ENCODE data around the gene NUP43. TPM values are rescaled to one million over a fixed set of nuclear protein-coding genes. Genes with fewer than 3 reads are reported as not detected.

Gene NUP43, protein sequence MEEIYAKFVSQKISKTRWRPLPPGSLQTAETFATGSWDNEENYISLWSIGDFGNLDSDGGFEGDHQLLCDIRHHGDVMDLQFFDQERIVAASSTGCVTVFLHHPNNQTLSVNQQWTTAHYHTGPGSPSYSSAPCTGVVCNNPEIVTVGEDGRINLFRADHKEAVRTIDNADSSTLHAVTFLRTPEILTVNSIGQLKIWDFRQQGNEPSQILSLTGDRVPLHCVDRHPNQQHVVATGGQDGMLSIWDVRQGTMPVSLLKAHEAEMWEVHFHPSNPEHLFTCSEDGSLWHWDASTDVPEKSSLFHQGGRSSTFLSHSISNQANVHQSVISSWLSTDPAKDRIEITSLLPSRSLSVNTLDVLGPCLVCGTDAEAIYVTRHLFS
- 60.5 and 75.5 TPM in 2 replicates for total RNA-seq (2013; cell fraction: nucleolus; rRNA removed)
- total RNA-seq (2014; rRNA removed) (25.9 and 29.5 TPM in 2 replicates), total RNA-seq (2014; rRNA removed; fragmentation: Illumina TruSeq; extraction: Trizol) (31.9 and 32.2 TPM in 2 replicates), total RNA-seq (2021) (34.8 and 44.5 TPM in 2 replicates), polyA plus RNA-seq (2011; rRNA removed) (54.2 and 67.5 TPM in 2 replicates), polyA plus RNA-seq (2014; fragmentation: Illumina TruSeq; extraction: Trizol) (29.6 and 36.2 TPM in 2 replicates), polyA plus RNA-seq (2014; fragmentation: Nextera tagmentation; extraction: Ambion mirVana) (10 to 100 TPM in 1 of 2 experiments, 1 to 10 TPM in 1; 8.9 to 10.4 TPM), polyA plus RNA-seq (2014; rRNA removed) (23.2 and 26.6 TPM in 2 replicates), polyA plus RNA-seq (2016; fragmentation: Nextera tagmentation; extraction: Ambion mirVana) (10 to 100 TPM; 21.8 to 28.8 TPM), polyA minus RNA-seq (2011; rRNA and poly(A)+ RNA removed) (84.3 and 161 TPM in 2 replicates), Bru-seq, nascent RNA (percentile 76 among the genes with signal in this experiment), BruChase-seq, experiment 1, labeled RNA remaining after a 6-hour chase (percentile 91 among the genes with signal in this experiment), BruChase-seq, experiment 2, labeled RNA remaining after a 2-hour chase (percentile 90 among the genes with signal in this experiment)
- 10.0 TPM for polyA plus RNA-seq (2011; ENCODE audit: low read depth)
- polyA plus RNA-seq (2011; cell fraction: cytosol; rRNA removed) = 27.6 and 27.8 TPM in 2 replicates
- polyA plus RNA-seq (2011; cell fraction: nucleus; rRNA removed) = 31.0 and 33.8 TPM in 2 replicates
- 13.3 and 16.2 TPM in 2 replicates for polyA plus RNA-seq (2012)
- 34.1 and 34.8 TPM in 2 replicates for polyA minus RNA-seq (2011; cell fraction: cytosol; rRNA and poly(A)+ RNA removed)
- 11.0 and 16.0 TPM in 2 replicates for polyA minus RNA-seq (2011; cell fraction: nucleus; rRNA and poly(A)+ RNA removed)
- long read RNA-seq, experiment 1, transcript NUP43-201 (8 exons, 3,874 nt) = major isoform, 8 of 10 reads
- long read RNA-seq, experiment 1, partial matches to known transcripts = 0 of 10 reads
- long read RNA-seq, experiment 1, other reads (novel, unspliced or antisense) = 2 of 10 reads
- long read RNA-seq, experiment 2, transcript NUP43-201 (8 exons, 3,874 nt) = major isoform, 33 of 47 reads
- long read RNA-seq, experiment 2, partial matches to known transcripts = 5 of 47 reads
- long read RNA-seq, experiment 2, other reads (novel, unspliced or antisense) = 9 of 47 reads

DNA sequence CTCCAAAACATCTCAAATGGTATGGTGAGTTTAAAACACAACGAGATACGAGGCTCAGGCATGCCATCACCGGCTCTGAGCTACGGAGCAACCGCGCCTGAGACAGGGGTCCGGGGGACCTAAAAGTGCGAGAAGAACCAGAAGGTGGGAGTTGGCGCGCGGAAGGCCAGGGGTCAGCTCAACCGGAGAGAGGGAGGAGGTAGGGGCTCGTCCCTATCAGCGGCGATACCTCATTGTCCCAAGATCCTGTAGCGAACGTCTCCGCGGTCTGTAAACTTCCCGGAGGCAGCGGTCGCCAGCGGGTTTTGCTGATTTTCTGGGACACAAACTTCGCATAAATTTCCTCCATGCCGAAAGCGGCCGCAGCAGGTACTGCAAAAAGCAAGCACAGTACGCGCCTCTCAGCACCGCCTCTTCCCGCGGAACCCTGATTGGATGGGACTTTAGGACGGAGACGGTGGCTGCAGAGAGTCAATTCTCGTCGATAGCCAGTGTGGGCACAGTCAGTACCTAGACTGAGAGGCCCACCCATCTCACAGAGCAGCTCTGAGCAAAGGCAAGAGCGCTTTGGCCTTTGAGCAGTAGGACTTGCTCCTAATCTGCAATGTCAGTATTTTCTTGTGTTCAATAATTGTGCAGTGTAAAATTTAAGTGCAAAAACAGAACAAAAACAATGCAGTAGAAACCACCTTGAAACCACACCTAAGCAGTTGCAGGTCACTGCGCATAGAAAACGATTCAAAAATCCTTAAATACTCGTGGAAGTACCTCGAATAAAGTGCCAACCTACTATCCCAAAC is at the start of gene NUP43:
Gene NUP43 (minus strand): TSS at position 383 of the 800 bp plus-strand sequence. CDS start 34 bp downstream, at position 349.
- peak; percentile 96 for FAIRE-seq
- no peaks in the 10 kb centered on the region for H3K9me3 ChIP-seq (replicated peaks; ENCODE audit: control insufficient read depth, insufficient read depth, low read length)
- ChIA-PET RAD21 (ENCODE audit: unreplicated experiment) (interaction anchor here (1.2 kb wide), 1 partner anchor 76 kb away, joined by 4 read pairs; no protein-coding TSS in a partner anchor), POLR2A (interaction anchor here (1.0 to 1.8 kb wide), 3 partner anchors 8 to 28 kb away, joined by 3 to 7 read pairs (median 4); partner anchors contain the start of gene LATS1), SMC1A (ENCODE audit: uncharacterized antibody, unreplicated experiment) (interaction anchor here (1.1 to 1.5 kb wide), 5 partner anchors 11 to 78 kb away, joined by 3 to 5 read pairs (median 4); no protein-coding TSS in a partner anchor), CTCF (interaction anchor here (0.5 to 1.3 kb wide), 7 partner anchors 11 to 648 kb away, joined by 3 to 4 read pairs (median 3); partner anchors contain the start of gene LATS1)
- peak within 1 kb of the TSS; percentile 75 for H3K27ac ChIP-seq (ENCODE audit: control insufficient read depth, insufficient read depth)
- H3K4me3 ChIP-seq = peak within 1 kb of the TSS; percentile 90
- H3K4me2 ChIP-seq (ENCODE audit: control insufficient read depth, insufficient read depth) = peak within 1 kb of the TSS; percentile 48
- peaks cover 3 to 8% of the 10 kb centered on the region in 2 experiments; a peak in 2 of 4 replicates for H3K36me3 ChIP-seq (ENCODE audit: control insufficient read depth in 2 of 2, insufficient read depth in 2 of 2, low read length in 1 of 2)
- peak; percentile 74 for ATAC-seq
- intact Hi-C loops (cut with micrococcal nuclease; ENCODE audit: unreplicated experiment) (loop anchor here (5.0 kb wide), 1 partner anchor 179 kb away; the partner anchor contains the start of gene GINM1), in situ Hi-C loops (cut with MboI) (no loop called here)
- H3K27me3 ChIP-seq (replicated peaks in 1 of 2; ENCODE audit: control insufficient read depth in 2 of 2, insufficient read depth in 2 of 2, low read length in 1 of 2) = no peaks in the 10 kb centered on the region
- H3K9ac ChIP-seq (ENCODE audit: control insufficient read depth, insufficient read depth, low read length) = peak within 1 kb of the TSS; percentile 95
- H2AFZ ChIP-seq (ENCODE audit: control insufficient read depth, low read depth, low read length) = peak within 1 kb of the TSS; percentile 79
- peak; percentile 82 for DNase-seq (ENCODE audit: low read depth, low spot score)
- no peaks in the 10 kb centered on the region; the same call in 1 of the 2 replicates for H4K20me1 ChIP-seq (ENCODE audit: control insufficient read depth, insufficient read depth)
- WGBS (ENCODE audit: insufficient coverage, insufficient replicate concordance, low lambda C conversion rate, missing lambda C conversion rate) = 4% methylated on average over 37 of the region's 41 CpGs
- peaks cover 30% of the 10 kb centered on the region for H3K79me2 ChIP-seq (ENCODE audit: control insufficient read depth, insufficient read depth, low read length)
- H3K4me1 ChIP-seq (ENCODE audit: control insufficient read depth, insufficient read depth, low read length) = peaks cover 5% of the 10 kb centered on the region
- TSS peak; percentile 83 for BruUV-seq (replicated peaks)
- TF ChIP-seq GABPA (IDR thresholded peaks at IDR 0.05; ENCODE audit: low read depth) (peak; percentile 61; the same call in 1 of the 2 replicates), CBX5 (IDR thresholded peaks at IDR 0.05; ENCODE audit: low read depth) (no peak), TBL1XR1 (IDR thresholded peaks at IDR 0.05; ENCODE audit: low read depth, low read length) (no peak; the same call in 1 of the 2 replicates), SMARCA5 (IDR thresholded peaks at IDR 0.05) (no peak), POLR2AphosphoS2 (IDR thresholded peaks at IDR 0.05; ENCODE audit: low read depth, low read length) (0 out of 2 replicates have a peak, but pooled peaks have one; percentile 65), WRNIP1 (IDR thresholded peaks at IDR 0.05; ENCODE audit: borderline replicate concordance, low read depth, low read length) (no peak), RBBP5 (conservative IDR thresholded peaks at IDR 0.05) (no peak), MYC (IDR thresholded peaks at IDR 0.05; ENCODE audit: insufficient read depth, insufficient read length, insufficient replicate concordance, low read length, severe bottlenecking) (no peak), TARDBP (IDR thresholded peaks at IDR 0.05; ENCODE audit: borderline replicate concordance) (no peak), CREB1 (IDR thresholded peaks at IDR 0.05; ENCODE audit: low read depth) (peak; percentile 77), CREM (IDR thresholded peaks at IDR 0.05; ENCODE audit: low read depth) (peak; percentile 47; the same call in 1 of the 2 replicates), HCFC1 (IDR thresholded peaks at IDR 0.05; ENCODE audit: low read length) (peak; percentile 68)
- TF ChIP-seq, protein P1, sequence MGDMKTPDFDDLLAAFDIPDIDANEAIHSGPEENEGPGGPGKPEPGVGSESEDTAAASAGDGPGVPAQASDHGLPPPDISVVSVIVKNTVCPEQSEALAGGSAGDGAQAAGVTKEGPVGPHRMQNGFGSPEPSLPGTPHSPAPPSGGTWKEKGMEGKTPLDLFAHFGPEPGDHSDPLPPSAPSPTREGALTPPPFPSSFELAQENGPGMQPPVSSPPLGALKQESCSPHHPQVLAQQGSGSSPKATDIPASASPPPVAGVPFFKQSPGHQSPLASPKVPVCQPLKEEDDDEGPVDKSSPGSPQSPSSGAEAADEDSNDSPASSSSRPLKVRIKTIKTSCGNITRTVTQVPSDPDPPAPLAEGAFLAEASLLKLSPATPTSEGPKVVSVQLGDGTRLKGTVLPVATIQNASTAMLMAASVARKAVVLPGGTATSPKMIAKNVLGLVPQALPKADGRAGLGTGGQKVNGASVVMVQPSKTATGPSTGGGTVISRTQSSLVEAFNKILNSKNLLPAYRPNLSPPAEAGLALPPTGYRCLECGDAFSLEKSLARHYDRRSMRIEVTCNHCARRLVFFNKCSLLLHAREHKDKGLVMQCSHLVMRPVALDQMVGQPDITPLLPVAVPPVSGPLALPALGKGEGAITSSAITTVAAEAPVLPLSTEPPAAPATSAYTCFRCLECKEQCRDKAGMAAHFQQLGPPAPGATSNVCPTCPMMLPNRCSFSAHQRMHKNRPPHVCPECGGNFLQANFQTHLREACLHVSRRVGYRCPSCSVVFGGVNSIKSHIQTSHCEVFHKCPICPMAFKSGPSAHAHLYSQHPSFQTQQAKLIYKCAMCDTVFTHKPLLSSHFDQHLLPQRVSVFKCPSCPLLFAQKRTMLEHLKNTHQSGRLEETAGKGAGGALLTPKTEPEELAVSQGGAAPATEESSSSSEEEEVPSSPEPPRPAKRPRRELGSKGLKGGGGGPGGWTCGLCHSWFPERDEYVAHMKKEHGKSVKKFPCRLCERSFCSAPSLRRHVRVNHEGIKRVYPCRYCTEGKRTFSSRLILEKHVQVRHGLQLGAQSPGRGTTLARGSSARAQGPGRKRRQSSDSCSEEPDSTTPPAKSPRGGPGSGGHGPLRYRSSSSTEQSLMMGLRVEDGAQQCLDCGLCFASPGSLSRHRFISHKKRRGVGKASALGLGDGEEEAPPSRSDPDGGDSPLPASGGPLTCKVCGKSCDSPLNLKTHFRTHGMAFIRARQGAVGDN (IDR thresholded peaks at IDR 0.05) = peak; percentile 18; the same call in 1 of the 2 replicates

Data from GM12878 (cell line).